DOHH2 (cell line): ENCODE data around the gene ILK.

Experiments
- H3F3A ChIP-seq: fragments of 200-600 bp; sonication (generic), shearing (Covaris generic); 2 replicates; pipeline ENCODE4 v1.6.0; 2016; ENCODE audit warnings: antibody characterized with exemption, mild to moderate bottlenecking; ENCODE audit not compliant: control insufficient read depth, insufficient read depth
- H3K27ac ChIP-seq: fragments of 200-600 bp; sonication (generic); 2 replicates; pipeline ENCODE4 v1.5.1; 2014; ENCODE audit warnings: low read depth, mild to moderate bottlenecking, low read length, moderate library complexity
- H3K27me3 ChIP-seq: fragments of 200-600 bp; sonication (generic); 2 replicates; pipeline ENCODE4 v1.6.1; 2014; ENCODE audit warnings: mild to moderate bottlenecking, low read length, mixed read lengths; ENCODE audit not compliant: control insufficient read depth
- H3K36me3 ChIP-seq: fragments of 200-600 bp; sonication (generic); 2 replicates; pipeline ENCODE4 v1.6.1; 2014; ENCODE audit warnings: mild to moderate bottlenecking, low read length, moderate library complexity, mixed read lengths; ENCODE audit not compliant: control insufficient read depth
- H3K4me1 ChIP-seq: fragments of 200-600 bp; sonication (generic); 2 replicates; pipeline ENCODE4 v1.6.1; 2014; ENCODE audit warnings: mild to moderate bottlenecking, low read length, mixed read lengths; ENCODE audit not compliant: control insufficient read depth
- H3K4me2 ChIP-seq: fragments of 200-600 bp; sonication (generic); 2 replicates; pipeline ENCODE4 v1.6.0; 2014; ENCODE audit warnings: mild to moderate bottlenecking, low read length, moderate library complexity
- H3K4me3 ChIP-seq: fragments of 200-600 bp; sonication (generic); 2 replicates; pipeline ENCODE4 v1.5.1; 2014; ENCODE audit warnings: mild to moderate bottlenecking, low read length, mixed read lengths
- H3K79me2 ChIP-seq: fragments of 200-600 bp; sonication (generic); 2 replicates; pipeline ENCODE4 v1.6.1; 2014; ENCODE audit warnings: mild to moderate bottlenecking, low read length, mixed read lengths; ENCODE audit not compliant: control insufficient read depth
- H3K9me2 ChIP-seq: fragments of 200-600 bp; sonication (generic); replicated peaks from 2 replicates; pipeline ENCODE4 v1.6.1; 2014; ENCODE audit warnings: mild to moderate bottlenecking, low read length, mixed read lengths; ENCODE audit not compliant: control insufficient read depth
- H3K9me3 ChIP-seq: fragments of 200-600 bp; sonication (generic); 2 replicates; pipeline ENCODE4 v1.6.1; 2014; ENCODE audit warnings: antibody characterized with exemption, low read length, mixed read lengths; ENCODE audit not compliant: control insufficient read depth, insufficient read depth
- H4K20me1 ChIP-seq: fragments of 200-600 bp; sonication (generic); 2 replicates; pipeline ENCODE4 v1.6.0; 2014; ENCODE audit warnings: low read depth, mild to moderate bottlenecking, antibody characterized with exemption, low read length, moderate library complexity; ENCODE audit not compliant: control insufficient read depth, insufficient read depth
- EZH2phosphoT487 ChIP-seq: fragments of 200-600 bp; sonication (generic); IDR thresholded peaks from 2 replicates; pipeline ENCODE4 v1.6.1; 2017; ENCODE audit warnings: borderline replicate concordance, mild to moderate bottlenecking, antibody characterized with exemption, low read length, moderate library complexity, mixed read lengths
- TF ChIP-seq, protein P1 (sequence below): fragments of 200-600 bp; sonication (generic); IDR thresholded peaks from one replicate; pipeline ENCODE4 v1.5.1; 2014; ENCODE audit warnings: antibody characterized with exemption, mild to moderate bottlenecking, low read depth, low read length; ENCODE audit not compliant: poor library complexity, severe bottlenecking

The ILK gene

DNA sequence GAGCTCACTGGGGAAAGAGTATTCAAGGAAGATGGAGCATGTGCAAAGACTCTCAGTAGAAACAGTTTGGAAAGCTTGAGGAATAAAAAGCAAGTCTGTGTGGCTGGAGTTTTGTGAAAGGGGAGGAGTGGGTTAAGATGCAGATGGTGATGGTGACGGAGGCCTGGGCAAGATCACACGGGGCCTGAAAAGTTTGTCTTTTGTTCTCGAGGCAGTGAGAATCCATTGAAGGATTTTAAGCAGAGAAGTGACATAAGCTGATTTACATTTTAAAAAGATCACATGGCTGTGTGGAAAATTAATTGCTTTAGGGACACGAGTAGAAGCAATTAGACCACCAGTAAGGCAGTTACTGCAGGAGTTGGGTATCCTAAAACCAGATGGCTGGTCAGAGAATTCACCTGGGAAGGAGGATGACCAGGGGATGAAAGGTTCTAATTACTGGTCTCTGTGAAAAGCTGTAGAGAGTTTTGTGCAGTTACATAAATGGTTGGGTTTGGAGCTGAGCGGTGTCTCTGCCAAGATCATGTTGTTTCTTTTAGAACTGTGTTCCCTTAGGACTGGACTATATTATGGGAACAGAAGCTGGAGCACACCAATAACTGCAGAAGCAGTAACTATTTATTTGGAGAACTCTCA, 7.2 kb upstream of the ILK start:
- no peaks in the 10 kb centered on the region for H3K9me2 ChIP-seq
- peaks cover 44% of the 10 kb centered on the region for H3K79me2 ChIP-seq
- H3K36me3 ChIP-seq = peaks cover 93% of the 10 kb centered on the region
- H3K4me3 ChIP-seq = no peak overlapping the region
- TF ChIP-seq EZH2phosphoT487 = no peak
- TF ChIP-seq, protein P1, sequence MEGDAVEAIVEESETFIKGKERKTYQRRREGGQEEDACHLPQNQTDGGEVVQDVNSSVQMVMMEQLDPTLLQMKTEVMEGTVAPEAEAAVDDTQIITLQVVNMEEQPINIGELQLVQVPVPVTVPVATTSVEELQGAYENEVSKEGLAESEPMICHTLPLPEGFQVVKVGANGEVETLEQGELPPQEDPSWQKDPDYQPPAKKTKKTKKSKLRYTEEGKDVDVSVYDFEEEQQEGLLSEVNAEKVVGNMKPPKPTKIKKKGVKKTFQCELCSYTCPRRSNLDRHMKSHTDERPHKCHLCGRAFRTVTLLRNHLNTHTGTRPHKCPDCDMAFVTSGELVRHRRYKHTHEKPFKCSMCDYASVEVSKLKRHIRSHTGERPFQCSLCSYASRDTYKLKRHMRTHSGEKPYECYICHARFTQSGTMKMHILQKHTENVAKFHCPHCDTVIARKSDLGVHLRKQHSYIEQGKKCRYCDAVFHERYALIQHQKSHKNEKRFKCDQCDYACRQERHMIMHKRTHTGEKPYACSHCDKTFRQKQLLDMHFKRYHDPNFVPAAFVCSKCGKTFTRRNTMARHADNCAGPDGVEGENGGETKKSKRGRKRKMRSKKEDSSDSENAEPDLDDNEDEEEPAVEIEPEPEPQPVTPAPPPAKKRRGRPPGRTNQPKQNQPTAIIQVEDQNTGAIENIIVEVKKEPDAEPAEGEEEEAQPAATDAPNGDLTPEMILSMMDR = no peak
- H3K27ac ChIP-seq = no peak overlapping the region
- H3K9me3 ChIP-seq = no peaks in the 10 kb centered on the region
- H3K4me1 ChIP-seq = no peaks in the 10 kb centered on the region; the same call in 1 of the 2 replicates
- H3F3A ChIP-seq = peaks cover 5% of the 10 kb centered on the region; the same call in 1 of the 2 replicates
- peaks cover 6% of the 10 kb centered on the region; the same call in 1 of the 2 replicates for H4K20me1 ChIP-seq
- H3K27me3 ChIP-seq = no peaks in the 10 kb centered on the region
- H3K4me2 ChIP-seq = no peak overlapping the region

DNA sequence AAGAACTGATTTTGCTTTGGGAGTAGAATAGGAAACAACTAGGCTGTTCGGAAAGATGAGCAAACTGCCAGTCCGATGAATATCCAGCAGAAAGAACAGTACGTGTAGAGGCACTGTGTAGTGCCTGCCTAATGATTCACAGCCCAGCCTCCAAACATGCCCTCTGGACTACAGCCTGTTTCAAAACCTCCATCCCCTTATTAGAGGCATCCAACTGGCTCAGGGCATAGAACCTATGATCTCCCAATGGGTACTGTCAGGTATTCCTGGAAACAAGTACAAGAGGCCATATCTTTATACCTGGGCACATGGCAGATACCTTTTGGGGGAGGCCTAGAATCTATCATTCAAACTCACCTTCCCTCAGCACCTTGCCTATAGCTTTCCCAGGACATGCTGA, 5.0 kb upstream of the ILK start:
- Histone ChIP-seq H4K20me1 (peaks cover 14% of the 10 kb centered on the region), H3K4me1 (peaks cover 11% of the 10 kb centered on the region), H3F3A (peaks cover 3% of the 10 kb centered on the region; the same call in 1 of the 2 replicates), H3K36me3 (peaks cover 91% of the 10 kb centered on the region), H3K27ac (no peak overlapping the region), H3K4me3 (no peak overlapping the region), H3K9me2 (no peaks in the 10 kb centered on the region), H3K79me2 (peaks cover 66% of the 10 kb centered on the region), H3K27me3 (no peaks in the 10 kb centered on the region), H3K9me3 (no peaks in the 10 kb centered on the region), H3K4me2 (no peak overlapping the region)
- TF ChIP-seq EZH2phosphoT487 = no peak
- TF ChIP-seq, protein P1 = no peak

DNA sequence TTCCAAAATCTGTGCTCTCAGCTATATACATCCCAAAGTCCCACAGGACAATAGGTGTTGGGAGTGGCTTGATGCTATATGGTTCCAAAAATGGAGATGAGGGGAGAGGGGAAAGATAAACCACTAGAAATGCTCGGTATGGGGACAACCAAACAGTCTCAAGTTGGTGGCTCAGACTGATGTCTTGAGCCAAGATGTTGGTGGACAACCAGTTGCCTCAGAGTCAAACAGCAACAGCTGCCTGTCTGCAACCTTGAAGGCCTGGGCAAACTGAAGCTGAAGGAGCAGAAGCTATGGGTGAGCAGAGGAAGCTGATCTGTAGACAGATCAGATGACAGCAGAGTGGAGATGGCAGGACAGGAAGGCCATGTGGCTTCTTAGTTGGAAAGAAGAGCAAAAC, 4.1 kb upstream of the ILK start:
- Histone ChIP-seq H3K4me3 (no peak overlapping the region), H3K4me1 (peaks cover 12% of the 10 kb centered on the region), H4K20me1 (peaks cover 14% of the 10 kb centered on the region), H3K27ac (no peak overlapping the region), H3F3A (peaks cover 3% of the 10 kb centered on the region; the same call in 1 of the 2 replicates), H3K36me3 (peaks cover 86% of the 10 kb centered on the region), H3K9me2 (no peaks in the 10 kb centered on the region), H3K27me3 (no peaks in the 10 kb centered on the region), H3K4me2 (no peak overlapping the region), H3K79me2 (peaks cover 70% of the 10 kb centered on the region), H3K9me3 (no peaks in the 10 kb centered on the region)
- TF ChIP-seq EZH2phosphoT487 = no peak
- TF ChIP-seq, protein P1 = no peak
